H1 (cell line): ENCODE results near the gene FXYD5.

Experiments
- TEAD4 ChIP-seq: IDR thresholded peaks from 2 replicates; pipeline ENCODE4 v1.6.1; 2012; ENCODE audit warnings: low read depth, low read length, inconsistent platforms, mixed read lengths
- TF ChIP-seq, protein P1 (sequence below), 3 experiments: IDR thresholded peaks; 1 replicate in 2 of 3; 2 replicates in 1 of 3; pipeline versions ENCODE4 v1.5.1 to v1.6.1; 2011; ENCODE audit warnings: low read length in 3 of 3, mild to moderate bottlenecking in 3 of 3, inconsistent platforms in 2 of 3, low read depth in 1 of 3, moderate library complexity in 1 of 3; ENCODE audit not compliant: insufficient read depth in 1 of 3; ENCODE audit errors: control extremely low read depth in 1 of 3

DNA sequence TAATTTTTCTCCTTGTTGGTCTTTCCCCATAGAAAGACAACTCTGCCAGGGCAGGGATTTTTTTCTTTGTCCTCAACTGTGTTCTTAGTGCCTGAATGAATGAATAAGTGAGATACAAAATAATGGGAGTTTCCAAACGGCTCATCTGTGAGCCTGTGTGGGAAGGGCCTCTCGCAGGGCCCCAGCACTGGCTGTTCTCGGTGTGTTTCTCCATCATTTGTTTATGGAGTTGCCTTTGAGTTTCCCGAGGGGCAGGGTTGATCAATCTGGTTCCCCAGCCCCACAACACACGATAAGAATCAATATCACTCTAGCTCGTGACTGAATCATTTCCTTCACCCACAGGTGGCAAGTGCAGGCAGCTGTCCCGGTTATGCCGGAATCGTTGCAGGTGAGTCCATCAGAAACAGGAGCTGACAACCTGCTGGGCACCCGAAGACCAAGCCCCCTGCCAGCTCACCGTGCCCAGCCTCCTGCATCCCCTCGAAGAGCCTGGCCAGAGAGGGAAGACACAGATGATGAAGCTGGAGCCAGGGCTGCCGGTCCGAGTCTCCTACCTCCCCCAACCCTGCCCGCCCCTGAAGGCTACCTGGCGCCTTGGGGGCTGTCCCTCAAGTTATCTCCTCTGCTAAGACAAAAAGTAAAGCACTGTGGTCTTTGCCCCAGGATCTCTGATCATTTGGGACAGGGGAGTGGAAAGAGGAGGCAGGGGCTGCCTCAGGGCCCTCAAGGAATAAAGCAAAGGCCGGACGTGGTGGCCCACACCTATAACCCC is 14.9 kb downstream of the FXYD5 start:
- TF ChIP-seq TEAD4: no peak
- TF ChIP-seq, protein P1, sequence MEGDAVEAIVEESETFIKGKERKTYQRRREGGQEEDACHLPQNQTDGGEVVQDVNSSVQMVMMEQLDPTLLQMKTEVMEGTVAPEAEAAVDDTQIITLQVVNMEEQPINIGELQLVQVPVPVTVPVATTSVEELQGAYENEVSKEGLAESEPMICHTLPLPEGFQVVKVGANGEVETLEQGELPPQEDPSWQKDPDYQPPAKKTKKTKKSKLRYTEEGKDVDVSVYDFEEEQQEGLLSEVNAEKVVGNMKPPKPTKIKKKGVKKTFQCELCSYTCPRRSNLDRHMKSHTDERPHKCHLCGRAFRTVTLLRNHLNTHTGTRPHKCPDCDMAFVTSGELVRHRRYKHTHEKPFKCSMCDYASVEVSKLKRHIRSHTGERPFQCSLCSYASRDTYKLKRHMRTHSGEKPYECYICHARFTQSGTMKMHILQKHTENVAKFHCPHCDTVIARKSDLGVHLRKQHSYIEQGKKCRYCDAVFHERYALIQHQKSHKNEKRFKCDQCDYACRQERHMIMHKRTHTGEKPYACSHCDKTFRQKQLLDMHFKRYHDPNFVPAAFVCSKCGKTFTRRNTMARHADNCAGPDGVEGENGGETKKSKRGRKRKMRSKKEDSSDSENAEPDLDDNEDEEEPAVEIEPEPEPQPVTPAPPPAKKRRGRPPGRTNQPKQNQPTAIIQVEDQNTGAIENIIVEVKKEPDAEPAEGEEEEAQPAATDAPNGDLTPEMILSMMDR (IDR thresholded peaks at IDR 0.05; ENCODE audit: control extremely low read depth in 1 of 3, insufficient read depth in 1 of 3, low read depth in 1 of 3, low read length in 3 of 3): no peak
